Activated CD4-positive, alpha-beta T cell treated with anti-CD3 and anti-CD28 coated beads, Interleukin-2, amount 10 ng/mL, durations not matched to agents 24 days and 14 days (primary cell): Measurements from ENCODE around the gene PACSIN3. TPM values are rescaled to one million over a fixed set of nuclear protein-coding genes. Genes with fewer than 3 reads are reported as not detected.
"Not testable (repeated sequence)": the region's sequence is repeated elsewhere in the genome, so short reads cannot be mapped to it uniquely, and the experiment has no call there.

Experiments
- DNase-seq: peaks from one replicate; pipeline ENCODE4 v3.0.0; 2022
- H3K27ac Mint-ChIP-seq: one replicate; pipeline ENCODE4 v1.8.0; 2022; ENCODE audit warnings: mild to moderate bottlenecking, mixed read lengths
- H3K27me3 Mint-ChIP-seq: one replicate; pipeline ENCODE4 v1.8.0; 2022; ENCODE audit warnings: mixed read lengths
- H3K36me3 Mint-ChIP-seq: one replicate; pipeline ENCODE4 v1.8.0; 2022; ENCODE audit warnings: low read depth, mild to moderate bottlenecking, mixed read lengths
- H3K4me1 Mint-ChIP-seq: one replicate; pipeline ENCODE4 v1.8.0; 2021; ENCODE audit warnings: mixed read lengths
- H3K4me3 Mint-ChIP-seq: one replicate; pipeline ENCODE4 v1.8.0; 2022; ENCODE audit warnings: mild to moderate bottlenecking, moderate library complexity, mixed read lengths
- H3K9me3 Mint-ChIP-seq: one replicate; pipeline ENCODE4 v1.8.0; 2021; ENCODE audit warnings: mixed read lengths
- intact Hi-C: fragments of 100-400 bp; cut with micrococcal nuclease; formaldehyde crosslinking; loops from one replicate; pipeline ENCODE4 v1.15.1; 2023
- total RNA-seq: library from RNA; stranded (reverse); gene quantifications from 2 replicates; pipeline ENCODE4 v1.2.3, GENCODE V29; 2022

The PACSIN3 gene
- total RNA-seq, 1 donor from 2014 or later, result 16.4 TPM

DNA sequence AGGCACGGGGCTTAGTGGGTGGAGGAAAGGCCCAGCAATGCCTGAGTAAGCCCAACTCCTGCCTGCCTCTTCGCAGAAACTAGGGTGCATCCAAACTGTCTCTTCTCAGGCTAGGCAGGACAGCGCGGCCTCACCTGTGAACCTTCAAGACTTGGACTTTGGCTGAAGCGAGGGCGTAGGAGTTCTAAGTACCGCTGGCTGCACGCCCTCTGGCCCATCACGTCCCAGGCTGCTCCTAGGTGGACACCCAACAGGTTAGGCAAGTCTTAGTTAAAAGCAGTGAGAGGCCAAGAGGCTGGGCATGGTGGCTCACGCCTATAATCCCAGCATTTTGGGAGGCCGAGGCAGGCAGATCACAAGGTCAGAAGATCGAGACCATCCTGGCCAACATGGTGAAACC is 26.7 kb upstream of the PACSIN3 start:
- DNase-seq, result no peak
- peaks cover 23% of the 10 kb centered on the region for H3K36me3 Mint-ChIP-seq
- H3K4me1 Mint-ChIP-seq, result peaks cover 30% of the 10 kb centered on the region
- no peaks in the 10 kb centered on the region for H3K27me3 Mint-ChIP-seq
- intact Hi-C loops, result loop anchor here (10.0 kb wide), 1 partner anchor 1088 kb away; the partner anchor contains the start of gene PHF21A
- H3K9me3 Mint-ChIP-seq, result no peaks in the 10 kb centered on the region
- no peak overlapping the region for H3K4me3 Mint-ChIP-seq
- H3K27ac Mint-ChIP-seq, result peak overlapping the region; percentile 8

DNA sequence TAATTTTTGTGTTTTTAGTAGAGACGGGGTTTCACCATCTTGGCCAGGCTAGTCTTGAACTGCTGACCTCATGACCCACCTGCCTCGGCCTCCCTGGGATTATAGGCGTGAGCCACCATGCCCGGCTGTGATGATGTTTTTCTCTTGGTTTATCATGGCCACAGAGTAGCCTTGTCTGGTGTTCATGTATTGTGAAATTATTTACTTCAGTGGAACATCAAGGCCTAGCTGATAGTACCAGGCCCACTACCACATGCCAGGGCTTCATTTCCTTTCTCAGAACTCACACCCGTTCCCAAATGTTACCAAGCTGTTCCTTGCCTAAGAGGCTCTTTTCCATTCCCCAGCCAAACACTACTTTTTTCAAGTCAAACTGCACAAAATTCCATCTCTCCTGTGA is 22.4 kb upstream of the PACSIN3 start:
- intact Hi-C loops, result no loop called here
- H3K4me3 Mint-ChIP-seq, result no peak overlapping the region
- no peak overlapping the region for H3K27ac Mint-ChIP-seq
- peaks cover 6% of the 10 kb centered on the region for H3K4me1 Mint-ChIP-seq
- no peaks in the 10 kb centered on the region for H3K36me3 Mint-ChIP-seq
- peaks cover 10% of the 10 kb centered on the region for H3K27me3 Mint-ChIP-seq
- DNase-seq, result no peak
- no peaks in the 10 kb centered on the region for H3K9me3 Mint-ChIP-seq

DNA sequence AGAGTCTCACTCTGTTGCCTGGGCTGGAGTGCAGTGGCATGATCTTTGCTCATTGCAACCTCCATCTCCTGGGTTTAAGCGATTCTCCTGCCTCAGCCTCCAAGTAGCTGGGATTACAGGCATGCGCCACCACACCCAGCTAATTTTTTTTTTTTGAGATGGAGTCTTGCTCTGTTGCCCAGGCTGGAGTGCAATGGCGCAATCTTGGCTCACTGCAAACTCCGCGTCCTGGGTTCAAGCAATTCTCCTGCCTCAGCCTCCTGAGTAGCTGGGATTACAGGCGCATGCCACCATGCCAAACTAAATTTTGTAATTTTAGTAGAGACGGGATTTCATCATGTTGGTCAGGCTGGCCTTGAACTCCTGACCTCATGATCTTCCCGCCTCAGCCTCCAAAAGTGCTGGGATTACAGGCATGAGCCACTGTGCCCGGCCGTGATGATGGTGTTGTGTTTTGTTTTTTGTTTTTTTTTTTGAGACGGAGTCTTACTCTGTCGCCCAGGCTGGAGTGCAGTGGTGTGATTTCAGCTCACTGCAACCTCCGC is 21.8 kb upstream of the PACSIN3 start:
- intact Hi-C loops, DNase-seq, H3K36me3 Mint-ChIP-seq, H3K4me3 Mint-ChIP-seq, H3K4me1 Mint-ChIP-seq, H3K9me3 Mint-ChIP-seq, H3K27me3 Mint-ChIP-seq, H3K27ac Mint-ChIP-seq: not testable (repeated sequence)

DNA sequence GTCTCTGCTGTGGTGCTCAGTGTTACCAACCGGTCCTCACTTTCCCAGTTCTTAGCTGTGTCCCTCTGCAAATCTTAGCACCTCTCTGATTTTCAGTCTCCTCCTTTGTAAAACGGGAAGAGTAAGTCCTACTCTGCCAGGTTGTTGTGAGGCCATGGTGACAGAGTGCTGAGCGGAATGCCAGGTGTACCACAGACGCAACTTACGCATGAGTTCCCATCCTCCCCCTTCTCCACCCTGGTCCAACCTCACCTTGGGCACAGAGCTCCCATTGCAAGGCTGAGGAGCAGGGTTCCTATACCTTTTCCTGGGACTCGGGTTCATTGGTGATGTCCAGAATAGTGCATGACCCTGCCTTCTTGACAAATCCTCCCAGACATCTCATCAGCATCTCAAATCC is 21.2 kb upstream of the PACSIN3 start:
- DNase-seq, result no peak
- no peaks in the 10 kb centered on the region for H3K9me3 Mint-ChIP-seq
- no peaks in the 10 kb centered on the region for H3K36me3 Mint-ChIP-seq
- H3K27me3 Mint-ChIP-seq, result peaks cover 12% of the 10 kb centered on the region
- intact Hi-C loops, result no loop called here
- no peak overlapping the region for H3K4me3 Mint-ChIP-seq
- H3K4me1 Mint-ChIP-seq, result peaks cover 4% of the 10 kb centered on the region
- no peak overlapping the region for H3K27ac Mint-ChIP-seq

DNA sequence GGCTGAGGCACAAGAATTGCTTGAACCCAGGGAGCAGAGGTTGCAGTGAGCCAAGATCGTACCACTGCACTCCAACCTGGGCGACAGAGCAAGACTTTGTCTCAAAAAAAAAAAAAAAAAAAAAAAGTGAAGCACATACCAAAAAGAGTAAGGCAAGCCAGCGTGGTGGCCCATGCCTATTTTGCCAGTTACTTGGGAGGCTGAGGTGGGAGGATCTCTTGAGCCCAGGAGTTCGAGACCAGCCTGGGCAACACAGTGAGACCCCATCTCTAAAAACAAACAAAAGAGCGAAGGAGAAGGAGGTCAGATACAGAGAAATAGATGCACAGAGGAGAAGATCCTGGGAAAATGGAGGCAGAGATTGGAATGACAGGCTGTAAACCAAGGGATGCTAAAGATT is 20.3 kb upstream of the PACSIN3 start:
- DNase-seq, H3K27ac Mint-ChIP-seq, H3K36me3 Mint-ChIP-seq, H3K9me3 Mint-ChIP-seq, H3K4me3 Mint-ChIP-seq, intact Hi-C loops, H3K4me1 Mint-ChIP-seq: not testable (repeated sequence)
- peaks cover 12% of the 10 kb centered on the region for H3K27me3 Mint-ChIP-seq

DNA sequence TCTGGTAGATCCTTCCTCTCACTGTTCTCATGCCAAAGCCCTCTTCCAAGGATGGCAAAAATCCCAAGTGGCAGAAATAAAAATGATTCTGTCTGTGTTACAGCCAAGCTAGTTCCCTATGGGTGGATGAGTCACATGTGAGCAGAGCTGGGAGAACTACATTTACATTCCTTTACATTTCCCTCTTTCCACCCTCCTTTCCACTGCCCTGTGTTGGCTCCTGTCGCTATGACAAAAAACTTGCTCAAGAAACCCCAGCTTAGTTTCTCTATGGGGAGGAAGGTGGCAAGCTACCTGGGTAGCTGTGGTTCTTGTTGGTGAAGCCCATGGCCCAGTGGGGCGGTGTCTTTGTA is 18.4 kb upstream of the PACSIN3 start:
- intact Hi-C loops, result no loop called here
- H3K9me3 Mint-ChIP-seq, result no peaks in the 10 kb centered on the region
- no peak overlapping the region for H3K27ac Mint-ChIP-seq
- H3K4me1 Mint-ChIP-seq, result peaks cover 2% of the 10 kb centered on the region
- no peaks in the 10 kb centered on the region for H3K36me3 Mint-ChIP-seq
- no peak overlapping the region for H3K4me3 Mint-ChIP-seq
- H3K27me3 Mint-ChIP-seq, result peaks cover 13% of the 10 kb centered on the region
- DNase-seq, result no peak

DNA sequence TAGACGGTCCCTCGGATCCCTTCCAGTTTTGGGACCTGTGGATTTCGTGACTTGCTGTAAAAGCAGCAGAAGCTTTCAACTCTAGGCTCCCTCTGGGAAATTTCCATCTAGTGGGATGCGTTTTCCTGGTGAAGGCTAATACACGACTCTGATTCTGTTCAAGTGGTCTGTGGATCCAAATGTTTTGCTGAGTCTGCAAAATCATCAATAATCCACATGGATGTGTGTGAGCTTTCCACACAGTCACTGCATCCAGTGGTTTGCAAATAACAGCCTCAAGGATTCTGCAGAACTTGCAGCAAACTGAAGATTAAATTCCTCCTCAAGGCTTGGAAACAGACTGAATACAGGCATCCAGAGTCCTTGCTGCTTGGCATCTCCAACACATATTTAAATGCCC is 16.3 kb upstream of the PACSIN3 start:
- H3K27ac Mint-ChIP-seq, result no peak overlapping the region
- H3K36me3 Mint-ChIP-seq, result no peaks in the 10 kb centered on the region
- intact Hi-C loops, result no loop called here
- H3K9me3 Mint-ChIP-seq, result no peaks in the 10 kb centered on the region
- H3K4me1 Mint-ChIP-seq, result peaks cover 2% of the 10 kb centered on the region
- no peak overlapping the region for H3K4me3 Mint-ChIP-seq
- DNase-seq, result no peak
- H3K27me3 Mint-ChIP-seq, result peaks cover 18% of the 10 kb centered on the region

DNA sequence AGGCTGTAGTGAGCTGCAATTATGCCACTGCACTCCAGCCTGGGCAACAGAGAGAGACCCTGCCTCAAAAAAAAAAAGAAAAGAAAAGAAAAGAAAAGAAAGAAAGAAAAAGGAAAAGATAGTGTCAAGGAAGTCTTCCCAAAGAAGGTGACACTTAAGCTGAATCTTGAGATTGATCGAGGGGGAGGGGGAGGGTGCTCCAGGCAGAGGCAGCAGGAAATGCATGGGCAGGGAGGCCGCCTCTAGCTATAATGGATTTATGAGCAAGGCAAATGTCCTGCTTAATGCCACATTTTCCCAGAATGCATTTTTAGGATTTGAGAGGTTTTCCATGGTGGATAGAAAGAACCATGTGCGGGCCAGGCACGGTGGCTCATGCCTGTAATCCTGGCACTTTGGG is 14.8 kb upstream of the PACSIN3 start:
- Mint-ChIP-seq H3K27me3 (peaks cover 17% of the 10 kb centered on the region), H3K4me1 (peaks cover 2% of the 10 kb centered on the region), H3K36me3 (no peaks in the 10 kb centered on the region), H3K9me3 (no peaks in the 10 kb centered on the region), H3K27ac (no peak overlapping the region), H3K4me3 (no peak overlapping the region)
- DNase-seq, result no peak
- intact Hi-C loops, result no loop called here

DNA sequence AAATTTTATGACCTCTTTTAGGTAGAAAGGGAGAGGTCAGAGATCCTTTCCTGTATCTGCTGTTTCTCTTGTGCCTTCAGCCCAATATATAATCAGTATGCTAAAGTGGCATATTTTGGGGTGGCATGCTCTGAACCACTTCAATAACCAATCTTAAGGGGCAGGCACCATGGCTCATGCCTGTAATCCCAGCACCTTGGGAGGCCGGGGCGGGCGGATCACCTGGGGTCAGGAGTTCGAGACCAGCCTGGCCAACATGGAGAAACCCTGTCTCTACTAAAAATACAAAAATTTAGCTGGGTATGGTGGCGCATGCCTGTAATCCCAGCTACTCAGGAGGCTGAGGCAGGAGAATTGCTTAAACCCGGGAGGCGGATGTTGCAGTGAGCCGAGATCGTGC is 11.9 kb upstream of the PACSIN3 start:
- H3K4me1 Mint-ChIP-seq, intact Hi-C loops, H3K36me3 Mint-ChIP-seq, H3K27ac Mint-ChIP-seq, DNase-seq, H3K9me3 Mint-ChIP-seq, H3K4me3 Mint-ChIP-seq: not testable (repeated sequence)
- peaks cover 16% of the 10 kb centered on the region for H3K27me3 Mint-ChIP-seq

DNA sequence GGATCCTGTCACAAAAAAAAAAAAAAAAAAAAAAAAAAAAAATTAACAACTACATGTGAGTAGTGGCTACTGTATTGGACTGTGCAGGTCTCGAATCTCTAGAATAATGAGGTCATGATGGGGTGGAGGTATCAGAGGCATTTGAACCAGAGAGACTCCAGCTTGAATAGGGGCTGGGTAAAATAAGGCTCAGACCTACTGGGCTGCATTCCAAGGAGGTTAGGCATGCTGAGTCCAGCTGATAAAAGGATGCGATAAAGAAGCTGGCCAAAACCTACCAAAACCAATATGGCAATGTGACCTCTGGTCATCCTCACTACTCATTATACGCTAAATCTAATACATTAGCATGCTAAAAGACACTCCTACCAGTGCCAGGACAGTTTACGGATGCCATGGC is 5.9 kb upstream of the PACSIN3 start:
- no peak overlapping the region for H3K4me3 Mint-ChIP-seq
- intact Hi-C loops, result no loop called here
- no peak for DNase-seq
- no peaks in the 10 kb centered on the region for H3K9me3 Mint-ChIP-seq
- H3K4me1 Mint-ChIP-seq, result peaks cover under 1% of the 10 kb centered on the region
- no peak overlapping the region for H3K27ac Mint-ChIP-seq
- no peaks in the 10 kb centered on the region for H3K36me3 Mint-ChIP-seq
- H3K27me3 Mint-ChIP-seq, result peaks cover 38% of the 10 kb centered on the region

DNA sequence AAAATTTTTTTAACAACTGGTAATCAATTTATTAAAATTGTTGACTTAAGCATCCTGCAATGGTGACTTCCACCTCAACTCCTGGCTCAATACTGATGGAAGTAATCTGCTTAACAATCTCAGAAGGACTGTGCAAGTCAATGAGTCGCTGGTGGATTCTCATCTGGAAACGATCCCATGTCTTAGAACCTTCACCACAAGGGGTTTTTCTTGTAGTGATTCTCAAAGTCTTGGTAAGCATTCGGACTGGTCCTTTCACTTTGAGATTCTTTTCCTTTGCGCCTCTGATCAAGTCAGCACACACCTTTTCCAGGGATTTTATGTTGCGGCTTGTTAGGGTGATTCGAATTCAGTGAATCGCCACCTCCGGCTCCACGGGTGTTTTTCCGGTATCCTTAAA is 4.9 kb upstream of the PACSIN3 start:
- H3K36me3 Mint-ChIP-seq, H3K4me1 Mint-ChIP-seq, H3K9me3 Mint-ChIP-seq, H3K27ac Mint-ChIP-seq, intact Hi-C loops, DNase-seq, H3K4me3 Mint-ChIP-seq: not testable (repeated sequence)
- peaks cover 40% of the 10 kb centered on the region for H3K27me3 Mint-ChIP-seq

DNA sequence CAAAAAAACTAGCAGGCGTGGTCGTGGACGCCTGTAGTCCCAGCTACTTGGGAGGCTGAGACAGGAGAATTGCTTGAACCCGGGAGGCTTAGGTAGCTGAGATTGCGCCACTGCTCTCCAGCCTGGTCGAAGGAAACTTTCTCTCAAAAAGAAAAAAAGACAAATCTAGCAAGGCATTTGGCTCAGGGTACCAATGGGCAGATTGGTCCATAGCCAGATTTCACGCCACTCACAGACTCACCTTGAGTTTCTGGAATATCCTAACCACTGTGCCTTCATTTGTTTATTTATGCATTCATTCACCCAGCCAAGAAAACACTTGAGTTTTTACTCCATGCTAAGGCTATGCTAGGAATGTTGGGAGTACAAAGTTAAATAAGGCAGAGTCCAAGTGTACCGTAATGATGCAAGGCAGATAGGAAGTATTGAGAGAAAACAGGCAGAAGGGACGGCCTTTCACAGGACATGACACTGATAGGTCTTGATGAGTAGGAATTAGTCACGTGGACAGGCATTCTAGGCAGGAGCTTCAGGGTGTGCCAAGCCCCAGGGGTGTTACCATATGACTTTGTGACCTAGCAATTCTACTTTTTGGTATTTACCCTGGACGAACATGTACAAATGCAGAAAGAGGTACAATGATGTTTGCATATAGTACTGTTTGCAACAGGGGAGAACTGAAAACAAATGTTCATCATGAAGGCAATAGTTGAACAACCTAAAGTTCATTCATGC is 3.0 kb upstream of the PACSIN3 start:
- H3K36me3 Mint-ChIP-seq, result no peaks in the 10 kb centered on the region
- no peak overlapping the region for H3K27ac Mint-ChIP-seq
- DNase-seq, result no peak
- no peaks in the 10 kb centered on the region for H3K9me3 Mint-ChIP-seq
- no peak overlapping the region for H3K4me3 Mint-ChIP-seq
- H3K4me1 Mint-ChIP-seq, result peaks cover 5% of the 10 kb centered on the region
- H3K27me3 Mint-ChIP-seq, result peaks cover 38% of the 10 kb centered on the region
- intact Hi-C loops, result no loop called here

DNA sequence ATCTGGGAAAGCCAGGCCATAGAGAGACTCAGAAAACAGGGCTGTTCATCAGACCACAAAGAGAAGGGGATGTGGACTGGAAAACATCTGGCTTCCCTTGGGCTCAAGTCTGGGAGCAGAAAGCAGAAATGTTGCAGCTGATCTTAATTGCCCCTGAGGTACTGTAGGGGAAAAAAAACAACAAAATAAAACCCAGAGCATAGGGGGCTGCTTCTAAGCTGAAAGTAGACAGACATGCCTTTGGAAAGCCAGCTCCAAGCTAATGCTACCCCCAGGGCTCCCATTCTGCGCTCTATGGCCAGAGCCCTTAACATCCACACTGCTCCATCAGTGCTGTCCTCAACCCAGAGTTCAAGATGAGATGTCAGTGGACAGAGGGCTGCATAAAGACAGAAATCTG is 2.0 kb upstream of the PACSIN3 start:
- no peak for DNase-seq
- H3K4me3 Mint-ChIP-seq, result no peak overlapping the region
- peaks cover 37% of the 10 kb centered on the region for H3K27me3 Mint-ChIP-seq
- no peaks in the 10 kb centered on the region for H3K36me3 Mint-ChIP-seq
- no peaks in the 10 kb centered on the region for H3K9me3 Mint-ChIP-seq
- H3K27ac Mint-ChIP-seq, result no peak overlapping the region
- intact Hi-C loops, result no loop called here
- H3K4me1 Mint-ChIP-seq, result peaks cover 5% of the 10 kb centered on the region

DNA sequence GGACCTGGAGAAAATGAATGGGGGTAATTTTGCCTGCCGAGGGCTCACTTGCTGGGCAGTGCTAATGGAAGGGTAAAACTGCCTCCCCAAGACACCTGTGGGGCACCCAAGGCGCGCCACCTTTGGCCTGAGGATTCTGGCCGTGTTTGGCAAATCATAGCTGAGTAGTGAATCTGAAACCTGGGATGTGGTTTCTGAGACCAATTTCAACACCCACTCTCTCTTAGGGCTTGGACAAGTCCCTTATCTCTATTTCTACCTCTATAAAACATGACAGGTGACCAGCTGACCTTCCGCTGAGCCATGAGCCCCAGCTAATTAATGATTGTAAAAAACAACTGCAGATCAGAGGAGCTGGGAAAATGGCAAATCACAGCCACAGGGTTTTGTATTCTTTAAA is 1.5 kb upstream of the PACSIN3 start:
- intact Hi-C loops, result no loop called here
- no peak for DNase-seq
- Mint-ChIP-seq H3K9me3 (no peaks in the 10 kb centered on the region), H3K27ac (no peak overlapping the region), H3K36me3 (no peaks in the 10 kb centered on the region), H3K4me3 (peak overlapping the region; percentile 81), H3K4me1 (peaks cover 5% of the 10 kb centered on the region), H3K27me3 (peaks cover 35% of the 10 kb centered on the region)
